GM19324 (cell line): ENCODE measurements around the gene MX1.

Experiments used
- ATAC-seq: cut with Tn5 transposase; IDR thresholded peaks from one replicate; pipeline ENCODE4 v1.9.1; 2021; ENCODE audit warnings: mild to moderate bottlenecking, moderate library complexity; ENCODE audit not compliant: unreplicated experiment, low FRiP score

MX1 gene

GRCh38 chr21:41487082-41487481 lies 61.0 kb downstream of the MX1 start:
- no peak for ATAC-seq

GRCh38 chr21:41488080-41488479 lies 62.0 kb downstream of the MX1 start:
- no peak for ATAC-seq

DNA sequence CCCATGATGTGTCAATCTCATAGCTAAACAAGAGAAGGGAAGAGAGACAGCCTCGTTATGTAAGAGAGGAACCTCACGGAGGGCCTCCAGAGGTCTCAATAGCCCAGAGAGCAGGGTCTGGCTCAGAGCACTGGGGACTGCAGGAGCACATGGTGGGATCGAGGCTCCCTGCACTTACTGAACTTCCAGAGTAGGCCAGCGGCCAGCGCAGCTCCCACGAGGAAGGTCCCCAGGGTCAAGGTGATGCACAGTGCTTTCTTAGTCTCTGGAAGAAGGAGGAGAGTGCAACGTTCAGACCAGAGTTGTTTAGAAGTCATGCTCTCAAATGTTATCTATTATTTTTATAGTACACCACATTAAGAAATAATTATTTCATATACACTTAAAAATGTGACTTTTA lies 63.3 kb downstream of the MX1 start:
- ATAC-seq = no peak

DNA sequence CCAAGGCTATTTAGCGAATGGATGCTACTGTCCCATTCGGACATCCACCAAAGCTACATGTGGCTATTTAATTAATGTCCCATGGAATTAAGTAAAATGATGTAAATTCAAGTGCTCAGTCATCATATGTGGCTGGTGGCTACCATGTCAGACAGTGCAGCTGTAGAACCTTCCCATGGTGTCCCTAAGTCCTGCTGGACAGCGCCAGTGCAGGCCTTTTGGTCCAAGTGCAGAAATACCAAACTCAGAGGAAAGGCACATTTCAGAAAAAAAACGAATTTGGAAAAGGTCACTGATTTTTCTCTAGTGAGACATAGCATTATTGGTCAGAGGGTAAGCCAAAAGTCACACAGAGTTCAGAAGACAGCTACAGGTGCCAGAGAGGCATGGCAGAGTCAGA lies 64.3 kb downstream of the MX1 start:
- ATAC-seq = no peak

GRCh38 chr21:41491412-41491811 lies 65.4 kb downstream of the MX1 start:
- ATAC-seq = no peak

DNA sequence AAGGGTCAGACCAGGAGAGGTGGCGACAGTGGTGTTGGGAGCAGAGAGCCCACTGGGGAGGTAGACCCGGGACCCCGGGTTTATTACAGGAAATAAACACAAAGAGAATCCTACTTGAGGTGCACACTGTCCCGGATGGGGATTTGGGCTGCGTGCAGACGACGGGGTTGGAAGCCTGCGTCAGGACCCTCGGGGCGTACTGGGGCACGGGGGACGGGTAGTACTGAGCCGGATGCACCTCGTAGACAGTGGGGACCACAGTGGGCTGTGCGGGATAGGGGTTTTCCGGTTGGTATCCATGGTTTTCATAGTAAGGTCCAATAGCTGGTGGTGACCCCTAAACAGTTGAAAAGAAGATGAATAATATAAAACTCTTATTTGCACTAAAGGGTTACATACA lies 68.2 kb downstream of the MX1 start:
- ATAC-seq = no peak

GRCh38 chr21:41497008-41497407 lies 71.0 kb downstream of the MX1 start:
- ATAC-seq = no peak

GRCh38 chr21:41497788-41498187 lies 71.7 kb downstream of the MX1 start:
- ATAC-seq = no peak

GRCh38 chr21:41499920-41500319 lies 73.9 kb downstream of the MX1 start:
- no peak for ATAC-seq

GRCh38 chr21:41500363-41500762 lies 74.3 kb downstream of the MX1 start:
- no peak for ATAC-seq

DNA sequence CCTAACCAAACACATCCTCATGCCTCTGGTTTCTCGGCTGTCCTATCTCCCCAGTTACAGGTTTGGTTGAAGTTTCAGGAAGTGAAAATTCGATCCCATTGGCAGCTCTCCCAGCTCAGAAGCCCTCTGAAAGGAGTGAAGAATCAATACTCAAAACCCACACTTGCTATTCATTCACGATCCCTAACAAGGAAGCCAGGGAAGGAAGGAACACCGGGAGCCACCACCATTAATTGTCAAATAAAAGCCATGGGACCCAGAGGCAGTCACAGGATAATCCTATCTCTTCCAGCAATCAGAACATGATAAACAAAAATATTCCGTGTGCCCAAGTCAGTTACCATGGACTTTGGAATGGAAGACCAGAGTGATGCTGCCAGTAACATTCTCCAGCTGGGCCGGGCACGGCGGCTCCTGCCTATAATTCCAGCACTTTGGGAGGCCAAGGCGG lies 74.9 kb downstream of the MX1 start:
- ATAC-seq = no peak

DNA sequence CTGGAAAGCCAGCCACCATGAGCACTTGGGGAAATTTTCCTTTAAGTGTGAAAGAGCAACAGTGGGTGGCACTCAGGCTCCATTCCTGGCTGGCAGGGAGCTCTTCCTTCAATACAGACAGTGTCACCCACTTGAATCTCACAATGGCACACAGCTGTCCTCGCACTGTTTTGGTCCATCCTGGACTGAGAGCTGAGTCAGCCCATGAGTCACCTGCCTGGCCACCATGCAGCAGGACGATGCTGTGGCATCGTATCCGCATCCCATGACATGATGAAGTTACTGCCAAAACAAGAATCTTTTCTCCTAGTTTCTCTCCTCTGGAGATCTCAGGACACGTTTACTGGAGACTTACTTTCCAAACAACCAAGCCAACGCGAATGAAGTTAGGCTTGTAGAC lies 75.9 kb downstream of the MX1 start:
- no peak for ATAC-seq

- no peak for ATAC-seq
Measured at GRCh38 chr21:41503331-41503730, 77.3 kb downstream of the MX1 start.

- ATAC-seq = no peak
Measured at GRCh38 chr21:41504030-41504429, 78.0 kb downstream of the MX1 start.

DNA sequence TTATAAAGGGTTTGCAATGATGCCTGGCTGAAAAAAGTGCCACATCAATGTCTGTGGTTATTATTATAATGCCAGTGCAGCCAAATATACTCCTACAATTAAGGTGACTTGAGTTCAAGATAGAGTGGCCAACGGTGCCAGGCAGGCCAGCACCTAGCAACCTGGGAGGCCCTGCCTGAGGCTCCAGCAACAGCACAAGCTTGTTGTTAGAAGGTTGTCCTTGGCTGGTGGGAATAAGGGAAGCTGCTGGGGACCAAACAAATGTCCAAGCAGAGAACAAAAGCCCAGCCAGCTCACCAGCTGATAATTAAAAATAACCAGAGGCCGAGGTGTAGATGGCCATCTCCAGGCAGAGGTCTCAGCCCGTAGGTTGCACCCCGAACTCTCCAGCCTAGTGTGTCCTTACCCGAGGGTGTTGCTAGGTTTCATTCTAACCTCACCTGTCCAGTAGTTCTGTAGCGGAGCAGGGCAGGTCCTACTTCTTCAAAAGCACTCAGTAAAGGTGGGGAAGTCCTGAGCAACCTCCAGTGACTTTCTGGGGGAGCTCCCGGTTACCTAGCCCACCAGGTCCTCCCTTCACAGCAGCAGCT lies 80.1 kb downstream of the MX1 start:
- ATAC-seq = no peak

DNA sequence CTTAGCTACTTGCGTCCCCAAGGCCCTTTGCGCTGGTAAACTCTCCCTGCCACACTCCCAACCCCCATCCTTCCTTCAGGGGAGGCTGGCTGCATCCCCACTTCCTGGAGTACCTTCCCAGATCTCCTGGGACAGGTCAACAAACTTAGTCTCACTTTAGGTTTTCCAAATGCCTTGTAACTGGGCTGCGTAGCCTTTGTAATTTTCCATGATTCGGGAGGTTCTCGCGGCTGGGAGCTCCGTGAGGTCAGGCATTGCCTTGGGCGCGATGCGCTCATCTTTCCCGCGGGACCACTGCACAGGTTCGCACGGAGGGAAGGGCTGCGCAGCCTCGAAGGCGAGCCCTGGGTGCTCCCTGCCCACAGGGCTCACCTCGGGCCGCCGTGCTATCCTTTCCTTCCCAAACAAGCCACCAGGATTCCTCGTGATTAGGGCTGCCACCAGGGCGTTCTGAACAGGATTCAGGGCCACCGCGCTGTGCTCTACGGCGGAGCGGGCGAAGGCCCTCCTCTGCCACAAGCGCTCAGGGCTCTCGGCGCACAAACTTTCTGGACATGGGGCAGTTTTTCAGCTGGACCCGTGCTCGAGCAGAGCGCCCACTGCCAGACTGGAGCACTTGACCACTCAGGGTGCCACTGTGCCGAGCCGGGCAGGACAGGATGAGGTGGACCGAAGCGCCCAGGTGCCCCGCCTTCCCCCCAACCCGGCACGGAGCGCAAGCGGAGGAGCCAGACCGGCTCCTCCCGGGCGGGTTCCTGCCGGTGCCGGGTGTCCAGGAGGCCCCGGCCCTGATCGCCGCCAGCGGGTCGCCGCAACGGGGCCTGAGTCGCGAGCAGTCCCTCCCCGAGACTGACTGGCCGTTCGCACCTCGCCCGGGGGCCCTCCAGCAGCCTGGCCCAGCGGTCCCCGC lies 80.8 kb downstream of the MX1 start:
- ATAC-seq = no peak

- no peak for ATAC-seq
Measured at GRCh38 chr21:41507521-41508414, 81.7 kb downstream of the MX1 start, which contains the start of gene TMPRSS2. TSS of gene TMPRSS2 (minus strand) at chr21:41508158. CDS start at chr21:41498133, 10,025 bp downstream.

GRCh38 chr21:41508415-41509144 lies 82.5 kb downstream of the MX1 start:
- no peak for ATAC-seq
